ENCODE results near the gene PAFAH1B1.
"Not testable (repeated sequence)": the region's sequence is repeated elsewhere in the genome, so short reads cannot be mapped to it uniquely, and the experiment has no call there.

Gene PAFAH1B1

DNA sequence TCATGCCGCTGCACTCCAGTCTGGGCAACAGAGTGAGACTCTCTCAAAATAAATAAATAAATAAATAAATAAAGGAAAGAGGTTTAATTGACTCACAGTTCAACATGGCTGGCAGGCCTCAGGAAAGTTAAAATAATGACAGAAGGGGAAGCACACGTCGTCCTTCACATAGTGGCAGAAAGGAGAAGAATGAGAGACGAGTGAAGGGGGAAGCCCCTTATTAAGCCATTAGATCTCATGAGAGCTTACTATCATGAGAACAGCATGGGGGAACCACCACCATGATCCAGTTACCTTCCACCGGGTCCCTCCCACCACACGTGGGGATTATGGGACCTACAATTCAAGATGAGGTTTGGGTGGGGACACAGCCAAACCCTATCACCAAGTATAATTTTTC is 54.5 kb downstream of the PAFAH1B1 start:
- Histone ChIP-seq H3K4me3 (ENCODE audit: low read depth, low read length) (no peak overlapping the region), H3K79me2 (ENCODE audit: control insufficient read depth, insufficient read depth, low read length, poor library complexity) (no peaks in the 10 kb centered on the region), H3K9me3 (ENCODE audit: insufficient read depth, low read depth, low read length) (no peaks in the 10 kb centered on the region), H3K27me3 (ENCODE audit: insufficient read depth, low read length) (no peaks in the 10 kb centered on the region), H3K79me1 (ENCODE audit: low read length) (no peaks in the 10 kb centered on the region), H2BK12ac (ENCODE audit: low read length) (no peak overlapping the region), H3K4me2 (ENCODE audit: low read length) (no peak overlapping the region), H4K8ac (ENCODE audit: low read depth, low read length) (no peak overlapping the region), H2BK5ac (ENCODE audit: low read depth, low read length, poor library complexity) (no peak overlapping the region), H4K12ac (ENCODE audit: low read depth, low read length) (no peak overlapping the region), H3K4me1 (ENCODE audit: control insufficient read depth in 1 of 2, insufficient read depth in 2 of 2, low read length in 2 of 2) (no peaks in the 10 kb centered on the region), H3K36me3 (ENCODE audit: control insufficient read depth in 1 of 2, insufficient read depth in 2 of 2, low read length in 2 of 2) (peaks cover 23 to 25% of the 10 kb centered on the region in 2 experiments), H3K4ac (ENCODE audit: low read depth, low read length) (no peak overlapping the region), H2AFZ (ENCODE audit: insufficient read depth, low read length, poor library complexity) (no peak overlapping the region), H3K27ac (ENCODE audit: low read depth, low read length) (no peak overlapping the region), H3K9ac (ENCODE audit: low read length) (no peak overlapping the region), H3K14ac (ENCODE audit: low read length) (no peak overlapping the region), H4K91ac (ENCODE audit: low read depth, low read length) (no peak overlapping the region), H2BK120ac (ENCODE audit: insufficient read depth, low read length, poor library complexity) (no peak overlapping the region), H2AK5ac (ENCODE audit: low read length) (no peak overlapping the region), H3K23ac (ENCODE audit: low read length) (no peak overlapping the region), H3K18ac (ENCODE audit: low read length) (no peak overlapping the region)
- WGBS (ENCODE audit: extremely low coverage, insufficient coverage, insufficient read length), result no CpG with 5 or more reads among the region's 6 CpGs
- DNase-seq, result peak in 1 of 2 donors; percentile 12

DNA sequence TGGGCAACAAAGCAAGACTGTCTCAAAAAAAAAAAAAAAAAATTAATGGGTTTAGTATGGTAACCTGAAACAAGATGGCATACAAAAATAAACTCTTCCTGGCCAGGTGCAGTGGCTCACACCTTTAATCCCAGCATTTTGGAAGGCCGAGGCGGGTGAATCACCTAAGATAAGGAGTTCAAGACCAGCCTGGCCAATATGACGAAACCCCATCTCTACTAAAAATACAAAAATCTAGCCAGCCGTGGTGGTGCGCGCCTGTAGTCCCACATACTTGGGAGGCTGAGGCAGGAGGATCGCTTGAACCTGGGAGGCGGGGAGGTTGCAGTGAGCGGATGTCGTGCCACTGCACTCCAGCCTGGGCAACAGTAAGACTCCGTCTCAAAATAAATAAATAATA is 55.7 kb downstream of the PAFAH1B1 start:
- H3K4ac ChIP-seq (ENCODE audit: low read depth, low read length), result no peak overlapping the region
- peaks cover 15 to 16% of the 10 kb centered on the region in 2 experiments for H3K36me3 ChIP-seq (ENCODE audit: control insufficient read depth in 1 of 2, insufficient read depth in 2 of 2, low read length in 2 of 2)
- no peak overlapping the region for H2BK120ac ChIP-seq (ENCODE audit: insufficient read depth, low read length, poor library complexity)
- no peaks in the 10 kb centered on the region for H3K79me1 ChIP-seq (ENCODE audit: low read length)
- H3K9me3 ChIP-seq (ENCODE audit: insufficient read depth, low read depth, low read length), result no peaks in the 10 kb centered on the region
- no peak overlapping the region for H3K9ac ChIP-seq (ENCODE audit: low read length)
- no peaks in the 10 kb centered on the region for H3K27me3 ChIP-seq (ENCODE audit: insufficient read depth, low read length)
- H4K91ac ChIP-seq (ENCODE audit: low read depth, low read length), result no peak overlapping the region
- H2BK5ac ChIP-seq (ENCODE audit: low read depth, low read length, poor library complexity), result no peak overlapping the region
- WGBS (ENCODE audit: extremely low coverage, insufficient coverage, insufficient read length), result no CpG with 5 or more reads among the region's 11 CpGs
- H3K18ac ChIP-seq (ENCODE audit: low read length), result no peak overlapping the region
- no peak overlapping the region for H4K12ac ChIP-seq (ENCODE audit: low read depth, low read length)
- H2BK12ac ChIP-seq (ENCODE audit: low read length), result no peak overlapping the region
- no peak overlapping the region for H4K8ac ChIP-seq (ENCODE audit: low read depth, low read length)
- no peak overlapping the region for H2AK5ac ChIP-seq (ENCODE audit: low read length)
- DNase-seq, result peak; percentile 59 to 74
- H3K23ac ChIP-seq (ENCODE audit: low read length), result no peak overlapping the region
- H3K4me1 ChIP-seq (ENCODE audit: control insufficient read depth in 1 of 2, insufficient read depth in 2 of 2, low read length in 2 of 2), result no peaks in the 10 kb centered on the region
- H2AFZ ChIP-seq (ENCODE audit: insufficient read depth, low read length, poor library complexity), result no peak overlapping the region
- no peak overlapping the region for H3K4me3 ChIP-seq (ENCODE audit: low read depth, low read length)
- H3K27ac ChIP-seq (ENCODE audit: low read depth, low read length), result no peak overlapping the region
- no peaks in the 10 kb centered on the region for H3K79me2 ChIP-seq (ENCODE audit: control insufficient read depth, insufficient read depth, low read length, poor library complexity)
- no peak overlapping the region for H3K14ac ChIP-seq (ENCODE audit: low read length)
- no peak overlapping the region for H3K4me2 ChIP-seq (ENCODE audit: low read length)

DNA sequence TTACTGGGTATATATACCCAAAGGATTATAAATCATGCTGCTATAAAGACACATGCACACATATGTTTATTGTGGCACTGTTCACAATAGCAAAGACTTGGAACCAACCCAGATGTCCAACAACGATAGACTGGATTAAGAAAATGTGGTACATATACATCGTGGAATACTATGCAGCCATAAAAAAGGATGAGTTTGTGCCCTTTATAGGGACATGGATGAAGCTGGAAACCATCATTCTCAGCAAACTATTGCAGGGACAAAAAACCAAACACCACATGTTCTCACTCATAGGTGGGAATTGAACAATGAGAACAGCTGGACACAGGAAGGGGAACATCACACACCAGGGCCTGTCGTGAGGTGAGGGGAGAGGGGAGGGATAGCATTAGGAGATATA is 59.5 kb downstream of the PAFAH1B1 start:
- not testable (repeated sequence) for H3K23ac ChIP-seq (ENCODE audit: low read length); H2BK5ac ChIP-seq (ENCODE audit: low read depth, low read length, poor library complexity); H3K79me2 ChIP-seq (ENCODE audit: control insufficient read depth, insufficient read depth, low read length, poor library complexity); H2BK12ac ChIP-seq (ENCODE audit: low read length); H3K9ac ChIP-seq (ENCODE audit: low read length); H3K4me1 ChIP-seq (ENCODE audit: control insufficient read depth in 1 of 2, insufficient read depth in 2 of 2, low read length in 2 of 2); H3K27me3 ChIP-seq (ENCODE audit: insufficient read depth, low read length); H2AK5ac ChIP-seq (ENCODE audit: low read length); H2BK120ac ChIP-seq (ENCODE audit: insufficient read depth, low read length, poor library complexity); H4K91ac ChIP-seq (ENCODE audit: low read depth, low read length); H3K4me3 ChIP-seq (ENCODE audit: low read depth, low read length); H3K9me3 ChIP-seq (ENCODE audit: insufficient read depth, low read depth, low read length); H4K12ac ChIP-seq (ENCODE audit: low read depth, low read length); H3K18ac ChIP-seq (ENCODE audit: low read length); H2AFZ ChIP-seq (ENCODE audit: insufficient read depth, low read length, poor library complexity); H4K8ac ChIP-seq (ENCODE audit: low read depth, low read length); H3K14ac ChIP-seq (ENCODE audit: low read length); H3K79me1 ChIP-seq (ENCODE audit: low read length); H3K27ac ChIP-seq (ENCODE audit: low read depth, low read length); H3K4me2 ChIP-seq (ENCODE audit: low read length); DNase-seq; H3K4ac ChIP-seq (ENCODE audit: low read depth, low read length)
- WGBS (ENCODE audit: extremely low coverage, insufficient coverage, insufficient read length), result no CpG with 5 or more reads among the region's 3 CpGs
- peaks cover 6 to 16% of the 10 kb centered on the region in 2 experiments for H3K36me3 ChIP-seq (ENCODE audit: control insufficient read depth in 1 of 2, insufficient read depth in 2 of 2, low read length in 2 of 2)

DNA sequence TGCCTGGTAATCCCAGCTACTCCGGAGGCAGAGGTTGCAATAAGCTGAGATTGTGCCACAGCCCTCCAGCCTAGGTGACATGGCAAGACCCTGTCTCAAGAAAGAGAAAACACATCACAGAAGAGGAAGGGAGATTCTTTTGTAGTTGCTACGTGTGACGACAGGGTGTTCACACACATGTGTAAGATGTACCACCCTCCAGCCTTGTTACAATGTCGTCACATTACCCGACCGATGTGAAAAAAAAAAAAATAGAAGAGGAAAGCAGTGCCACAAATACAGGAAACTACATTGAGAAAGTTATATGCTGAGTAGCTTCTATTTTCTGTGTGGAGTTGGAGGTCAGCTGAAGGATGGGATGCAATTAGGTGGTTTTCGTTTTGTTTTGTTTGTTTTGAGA is 62.1 kb downstream of the PAFAH1B1 start:
- Histone ChIP-seq H3K4ac (ENCODE audit: low read depth, low read length) (peak overlapping the region; percentile 41), H3K23ac (ENCODE audit: low read length) (no peak overlapping the region), H4K91ac (ENCODE audit: low read depth, low read length) (no peak overlapping the region), H4K12ac (ENCODE audit: low read depth, low read length) (no peak overlapping the region), H3K18ac (ENCODE audit: low read length) (no peak overlapping the region), H2BK120ac (ENCODE audit: insufficient read depth, low read length, poor library complexity) (no peak overlapping the region), H3K27me3 (ENCODE audit: insufficient read depth, low read length) (no peaks in the 10 kb centered on the region), H2AFZ (ENCODE audit: insufficient read depth, low read length, poor library complexity) (no peak overlapping the region), H3K4me1 (ENCODE audit: control insufficient read depth in 1 of 2, insufficient read depth in 2 of 2, low read length in 2 of 2) (no peaks in the 10 kb centered on the region), H3K79me1 (ENCODE audit: low read length) (no peaks in the 10 kb centered on the region), H2BK5ac (ENCODE audit: low read depth, low read length, poor library complexity) (no peak overlapping the region), H3K4me2 (ENCODE audit: low read length) (no peak overlapping the region), H3K79me2 (ENCODE audit: control insufficient read depth, insufficient read depth, low read length, poor library complexity) (peaks cover 5% of the 10 kb centered on the region), H4K8ac (ENCODE audit: low read depth, low read length) (no peak overlapping the region), H3K4me3 (ENCODE audit: low read depth, low read length) (no peak overlapping the region), H3K36me3 (ENCODE audit: control insufficient read depth in 1 of 2, insufficient read depth in 2 of 2, low read length in 2 of 2) (peaks cover 6 to 10% of the 10 kb centered on the region in 2 experiments), H2BK12ac (ENCODE audit: low read length) (no peak overlapping the region), H3K9ac (ENCODE audit: low read length) (no peak overlapping the region), H3K14ac (ENCODE audit: low read length) (no peak overlapping the region), H2AK5ac (ENCODE audit: low read length) (no peak overlapping the region), H3K27ac (ENCODE audit: low read depth, low read length) (no peak overlapping the region), H3K9me3 (ENCODE audit: insufficient read depth, low read depth, low read length) (no peaks in the 10 kb centered on the region)
- no CpG with 5 or more reads among the region's 7 CpGs for WGBS (ENCODE audit: extremely low coverage, insufficient coverage, insufficient read length)
- DNase-seq, result no peak

Data from trophoblast cell (in vitro differentiated cells and primary cell).